Measurements from ENCODE around the gene PPARGC1A.

DNA sequence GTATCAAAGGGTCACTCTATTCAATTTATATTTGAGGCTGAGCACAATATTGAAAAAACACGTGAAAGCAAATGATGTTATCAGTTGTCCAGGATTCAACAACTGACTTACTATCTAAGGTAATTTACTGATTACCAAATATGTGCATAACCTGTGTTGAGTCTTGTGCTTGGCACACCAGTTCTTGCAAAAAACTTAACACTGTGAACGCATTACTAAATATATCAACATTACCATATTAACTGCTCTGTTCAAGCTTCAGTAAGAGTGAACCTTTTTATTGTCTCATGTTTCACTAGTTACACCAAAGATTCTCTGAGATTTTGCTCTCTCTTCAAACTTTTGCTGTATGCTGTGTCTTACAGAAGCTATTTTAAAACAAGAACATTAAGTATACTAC lies 38.4 kb downstream of the PPARGC1A start:
- TF ChIP-seq CEBPB (IDR thresholded peaks at IDR 0.05) (no peak), TAF1 (IDR thresholded peaks at IDR 0.05; ENCODE audit: low read depth) (no peak), EP300 (IDR thresholded peaks at IDR 0.05; ENCODE audit: borderline replicate concordance) (no peak), MAX (IDR thresholded peaks at IDR 0.05) (no peak), TCF12 (IDR thresholded peaks at IDR 0.05; ENCODE audit: low read depth) (no peak), RAD21 (IDR thresholded peaks at IDR 0.05; ENCODE audit: low read depth) (no peak), EGR1 (IDR thresholded peaks at IDR 0.05) (no peak)
- TF ChIP-seq, protein P1, sequence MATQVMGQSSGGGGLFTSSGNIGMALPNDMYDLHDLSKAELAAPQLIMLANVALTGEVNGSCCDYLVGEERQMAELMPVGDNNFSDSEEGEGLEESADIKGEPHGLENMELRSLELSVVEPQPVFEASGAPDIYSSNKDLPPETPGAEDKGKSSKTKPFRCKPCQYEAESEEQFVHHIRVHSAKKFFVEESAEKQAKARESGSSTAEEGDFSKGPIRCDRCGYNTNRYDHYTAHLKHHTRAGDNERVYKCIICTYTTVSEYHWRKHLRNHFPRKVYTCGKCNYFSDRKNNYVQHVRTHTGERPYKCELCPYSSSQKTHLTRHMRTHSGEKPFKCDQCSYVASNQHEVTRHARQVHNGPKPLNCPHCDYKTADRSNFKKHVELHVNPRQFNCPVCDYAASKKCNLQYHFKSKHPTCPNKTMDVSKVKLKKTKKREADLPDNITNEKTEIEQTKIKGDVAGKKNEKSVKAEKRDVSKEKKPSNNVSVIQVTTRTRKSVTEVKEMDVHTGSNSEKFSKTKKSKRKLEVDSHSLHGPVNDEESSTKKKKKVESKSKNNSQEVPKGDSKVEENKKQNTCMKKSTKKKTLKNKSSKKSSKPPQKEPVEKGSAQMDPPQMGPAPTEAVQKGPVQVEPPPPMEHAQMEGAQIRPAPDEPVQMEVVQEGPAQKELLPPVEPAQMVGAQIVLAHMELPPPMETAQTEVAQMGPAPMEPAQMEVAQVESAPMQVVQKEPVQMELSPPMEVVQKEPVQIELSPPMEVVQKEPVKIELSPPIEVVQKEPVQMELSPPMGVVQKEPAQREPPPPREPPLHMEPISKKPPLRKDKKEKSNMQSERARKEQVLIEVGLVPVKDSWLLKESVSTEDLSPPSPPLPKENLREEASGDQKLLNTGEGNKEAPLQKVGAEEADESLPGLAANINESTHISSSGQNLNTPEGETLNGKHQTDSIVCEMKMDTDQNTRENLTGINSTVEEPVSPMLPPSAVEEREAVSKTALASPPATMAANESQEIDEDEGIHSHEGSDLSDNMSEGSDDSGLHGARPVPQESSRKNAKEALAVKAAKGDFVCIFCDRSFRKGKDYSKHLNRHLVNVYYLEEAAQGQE (IDR thresholded peaks at IDR 0.05; ENCODE audit: low read depth) = no peak

Measured in Ishikawa (cell line).